ENCODE data around the gene CLMN. TPM values are rescaled to one million over a fixed set of nuclear protein-coding genes. Genes with fewer than 3 reads are reported as not detected.

Gene CLMN
- total and polyA plus RNA-seq, 9 of the 15 experiments (the other 6 are each of a cell fraction or from before 2014, with no cell fraction given): 0.01 to 0.18 (median 0.07) TPM; not detected in 4

DNA sequence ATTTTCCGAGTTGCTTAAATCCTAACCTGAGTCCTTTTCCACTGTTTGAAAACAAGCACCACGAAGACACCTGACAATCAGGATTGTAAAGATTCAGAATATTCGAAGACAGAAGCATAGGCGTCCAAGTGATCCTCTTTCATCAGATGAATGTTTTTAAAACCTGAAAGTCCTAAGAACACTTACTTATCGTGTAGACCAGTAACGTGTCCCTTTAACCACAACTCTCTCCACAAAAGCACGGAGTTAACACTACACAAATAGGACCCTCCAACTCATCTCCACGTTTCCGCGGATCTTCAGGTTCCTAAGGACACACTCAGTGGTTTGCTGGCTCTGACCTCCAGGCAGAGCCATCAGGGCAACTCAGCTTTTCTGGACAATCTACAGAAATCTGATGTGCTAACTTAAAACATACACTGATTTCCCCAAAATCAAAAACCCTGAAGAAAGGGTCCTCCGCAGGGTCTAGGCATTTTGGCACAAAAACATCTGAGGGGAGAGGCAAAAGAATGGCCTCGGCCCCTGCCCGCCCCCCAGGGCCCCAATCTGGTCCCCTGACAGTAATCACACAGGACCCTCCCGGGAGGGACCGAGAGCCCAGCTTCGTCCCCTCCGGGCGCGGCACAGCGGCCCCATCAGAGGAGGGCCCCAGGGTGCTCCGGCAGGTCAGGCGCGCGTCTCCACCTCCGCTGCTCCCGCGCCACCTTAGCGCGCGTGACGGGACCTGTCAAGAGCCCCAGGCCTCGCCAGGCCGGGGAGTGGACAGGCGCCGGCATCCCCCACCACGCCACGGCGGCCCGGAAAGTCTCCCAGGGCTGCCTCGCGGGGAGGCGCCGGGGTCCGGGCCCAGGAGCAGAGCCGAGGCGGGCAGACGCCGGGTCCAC is 163.3 kb downstream of the CLMN start:
- Histone ChIP-seq H3K4me3 (peak overlapping the region; percentile 53), H3K4me1 (replicated peaks in 1 of 2; ENCODE audit: control insufficient read depth in 2 of 2, insufficient read depth in 2 of 2, low read length in 2 of 2) (peaks cover 11 to 17% of the 10 kb centered on the region in 2 experiments; a peak in 3 of 5 replicates), H3K36me3 (ENCODE audit: control insufficient read depth, insufficient read depth, low read length) (no peaks in the 10 kb centered on the region), H3K9me1 (ENCODE audit: control insufficient read depth, insufficient read depth, low read length) (no peaks in the 10 kb centered on the region), H3K4me2 (ENCODE audit: insufficient read depth, low read length) (peak overlapping the region; percentile 69), H3K79me2 (ENCODE audit: control insufficient read depth, insufficient read depth, low read length) (peaks cover 38% of the 10 kb centered on the region), H3K27ac (ENCODE audit: extremely low read depth, low read depth, low read length) (peak overlapping the region; percentile 67; the same call in 1 of the 3 replicates), H3K9me3 (replicated peaks; ENCODE audit: control insufficient read depth, insufficient read depth, low read depth, low read length) (no peaks in the 10 kb centered on the region), H4K20me1 (replicated peaks; ENCODE audit: control insufficient read depth, insufficient read depth, low read length) (no peaks in the 10 kb centered on the region), H3K9ac (ENCODE audit: insufficient read depth in 1 of 2, low read depth in 2 of 2, low read length in 2 of 2) (peak overlapping the region; percentile 84 to 85), H3K27me3 (ENCODE audit: control insufficient read depth in 2 of 2, insufficient read depth in 2 of 2, low read length in 2 of 2) (no peaks in the 10 kb centered on the region), H2AFZ (ENCODE audit: low read depth, low read length) (peak overlapping the region; percentile 70)
- peak; percentile 53 for ATAC-seq
- peak in 2 of 4 experiments; percentile 17 to 34 for DNase-seq (ENCODE audit: extremely low read depth in 1 of 4, low spot score in 3 of 4)
- FAIRE-seq: no peak
- in situ Hi-C loops (cut with MboI) (no loop called here), intact Hi-C loops (cut with micrococcal nuclease) (no loop called here)
- under 1% methylated on average over 26 of the region's 48 CpGs for WGBS (ENCODE audit: insufficient coverage, low coverage, missing lambda C conversion rate)
- no TSS peak for BruUV-seq (replicated peaks)
- ChIA-PET CTCF (ENCODE audit: low intra/inter-chr PET ratio) (interaction anchor here (0.6 kb wide), 1 partner anchor 1747 kb away, joined by 4 read pairs; no protein-coding TSS in a partner anchor), POLR2A (interaction anchor here (0.6 to 1.9 kb wide), 4 partner anchors 13 to 322 kb away, joined by 4 read pairs; no protein-coding TSS in a partner anchor)
- TF ChIP-seq JUNB (CRISPR knock-in tag; conservative IDR thresholded peaks at IDR 0.05) (no peak), ZNF239 (CRISPR knock-in tag; IDR thresholded peaks at IDR 0.05) (no peak), SAP30 (IDR thresholded peaks at IDR 0.05; ENCODE audit: borderline replicate concordance, insufficient read depth, low read depth, low read length, poor library complexity, severe bottlenecking) (no peak), NEUROD1 (IDR thresholded peaks at IDR 0.05; ENCODE audit: borderline replicate concordance, low read depth, low read length, partially characterized antibody) (no peak), SRSF7 (optimal IDR thresholded peaks at IDR 0.05; ENCODE audit: low read depth, low read length) (no peak), RBBP5 (IDR thresholded peaks at IDR 0.05; ENCODE audit: borderline replicate concordance, insufficient read depth, low read length, poor library complexity, severe bottlenecking) (no peak), HMGN3 (IDR thresholded peaks at IDR 0.05; ENCODE audit: borderline replicate concordance, extremely low read depth, insufficient read length, low read depth, low read length) (peak; percentile 1), KDM1A (IDR thresholded peaks at IDR 0.05) (peak; percentile 74 to 76), SMARCB1 (IDR thresholded peaks at IDR 0.05; ENCODE audit: insufficient read length, low read depth) (no peak)
- TF ChIP-seq, protein P1, sequence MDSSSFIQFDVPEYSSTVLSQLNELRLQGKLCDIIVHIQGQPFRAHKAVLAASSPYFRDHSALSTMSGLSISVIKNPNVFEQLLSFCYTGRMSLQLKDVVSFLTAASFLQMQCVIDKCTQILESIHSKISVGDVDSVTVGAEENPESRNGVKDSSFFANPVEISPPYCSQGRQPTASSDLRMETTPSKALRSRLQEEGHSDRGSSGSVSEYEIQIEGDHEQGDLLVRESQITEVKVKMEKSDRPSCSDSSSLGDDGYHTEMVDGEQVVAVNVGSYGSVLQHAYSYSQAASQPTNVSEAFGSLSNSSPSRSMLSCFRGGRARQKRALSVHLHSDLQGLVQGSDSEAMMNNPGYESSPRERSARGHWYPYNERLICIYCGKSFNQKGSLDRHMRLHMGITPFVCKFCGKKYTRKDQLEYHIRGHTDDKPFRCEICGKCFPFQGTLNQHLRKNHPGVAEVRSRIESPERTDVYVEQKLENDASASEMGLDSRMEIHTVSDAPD (CRISPR knock-in tag; IDR thresholded peaks at IDR 0.05): no peak
- TF ChIP-seq, protein P2, sequence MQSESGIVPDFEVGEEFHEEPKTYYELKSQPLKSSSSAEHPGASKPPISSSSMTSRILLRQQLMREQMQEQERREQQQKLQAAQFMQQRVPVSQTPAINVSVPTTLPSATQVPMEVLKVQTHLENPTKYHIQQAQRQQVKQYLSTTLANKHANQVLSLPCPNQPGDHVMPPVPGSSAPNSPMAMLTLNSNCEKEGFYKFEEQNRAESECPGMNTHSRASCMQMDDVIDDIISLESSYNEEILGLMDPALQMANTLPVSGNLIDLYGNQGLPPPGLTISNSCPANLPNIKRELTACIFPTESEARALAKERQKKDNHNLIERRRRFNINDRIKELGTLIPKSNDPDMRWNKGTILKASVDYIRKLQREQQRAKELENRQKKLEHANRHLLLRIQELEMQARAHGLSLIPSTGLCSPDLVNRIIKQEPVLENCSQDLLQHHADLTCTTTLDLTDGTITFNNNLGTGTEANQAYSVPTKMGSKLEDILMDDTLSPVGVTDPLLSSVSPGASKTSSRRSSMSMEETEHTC (IDR thresholded peaks at IDR 0.05): no peak

Data from K562 (cell line).